Left colon (tissue), 2 donors: ENCODE measurements around the gene ITGB7. TPM values are rescaled to one million over a fixed set of nuclear protein-coding genes. Genes with fewer than 3 reads are reported as not detected.
"Not testable (repeated sequence)": the region's sequence is repeated elsewhere in the genome, so short reads cannot be mapped to it uniquely, and the experiment has no call there.

ENCODE experiments used
- ATAC-seq: fragments of 200-7000 bp; cut with Tn5 transposase; one replicate; pipeline ENCODE4 v1.9.1; 2020; ENCODE audit warnings: mild to moderate bottlenecking, moderate library complexity
- DNase-seq, 2 donors: peaks; one replicate each; pipeline ENCODE4 v3.0.0-alpha.2; 2020
- intact Hi-C, 2 donors: fragments of 100-400 bp; cut with DNase I in 1 of 2; cut with micrococcal nuclease in 1 of 2; formaldehyde crosslinking; loops; one replicate each; pipeline versions ENCODE4 v1.11.2 to v1.14.0; 2022; cut with DNase I, micrococcal nuclease
- total RNA-seq, 2 donors: library from RNA; stranded (reverse); fragmentation: NEBNext Ultra II Directional; extraction: Animal tissue kit (Norgen Biotek cat#: 25700); gene quantifications; one replicate each; pipeline ENCODE4 v1.2.1, GENCODE V29; 2021
- donor health status: DM: no; HTN: no; CAD: no.
- donor health status: DM: yes; HTN: yes; CAD: no.

Gene ITGB7
- total RNA-seq, 2 donors from 2014 or later = 4.6 to 9.1 TPM

DNA sequence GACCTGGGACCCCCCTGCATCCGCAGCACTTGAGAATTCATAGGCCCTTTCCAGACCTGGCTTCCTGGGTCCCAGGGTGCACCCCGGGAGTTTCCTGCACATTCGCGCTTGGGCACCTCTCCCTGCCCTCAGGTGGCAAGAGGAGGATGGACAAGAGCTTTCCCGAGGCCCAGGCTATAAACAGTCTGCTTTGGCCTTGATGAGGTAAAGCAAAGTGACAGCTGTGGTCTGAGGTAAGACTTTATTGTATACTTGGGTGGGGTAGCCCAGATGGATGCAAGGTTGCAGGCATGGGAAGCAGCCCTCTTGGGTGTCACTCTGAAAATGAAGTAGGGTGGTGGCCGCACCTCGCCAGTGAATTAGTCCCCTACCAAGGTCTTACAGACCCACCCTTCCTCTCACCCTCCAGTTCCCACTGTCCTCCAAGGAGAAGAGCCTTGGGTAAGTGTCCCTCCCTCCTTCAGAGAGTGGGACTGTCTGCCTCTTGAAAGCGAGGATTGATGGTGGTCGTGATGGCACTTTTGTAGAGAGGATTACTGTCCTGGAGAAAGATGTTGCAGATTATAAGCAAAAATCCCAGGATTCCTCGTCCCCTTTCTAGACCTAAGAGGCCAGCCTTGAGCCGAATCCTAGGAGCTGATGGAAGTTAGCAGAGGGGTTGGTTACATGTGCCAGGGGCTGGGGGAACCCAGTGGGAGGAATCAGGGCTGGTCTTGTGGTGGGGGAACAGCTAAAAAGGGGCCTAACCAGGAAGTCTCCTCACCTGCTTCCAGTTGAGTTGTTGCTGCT, 15.8 kb downstream of the ITGB7 start:
- ATAC-seq = peak; percentile 12
- peak in 1 of 2 donors; percentile 24 for DNase-seq
- intact Hi-C loops = loop anchor here in 1 of 2 donors (5.0 to 10.0 kb wide), 2 partner anchors 34 to 126 kb away; no protein-coding TSS in a partner anchor

DNA sequence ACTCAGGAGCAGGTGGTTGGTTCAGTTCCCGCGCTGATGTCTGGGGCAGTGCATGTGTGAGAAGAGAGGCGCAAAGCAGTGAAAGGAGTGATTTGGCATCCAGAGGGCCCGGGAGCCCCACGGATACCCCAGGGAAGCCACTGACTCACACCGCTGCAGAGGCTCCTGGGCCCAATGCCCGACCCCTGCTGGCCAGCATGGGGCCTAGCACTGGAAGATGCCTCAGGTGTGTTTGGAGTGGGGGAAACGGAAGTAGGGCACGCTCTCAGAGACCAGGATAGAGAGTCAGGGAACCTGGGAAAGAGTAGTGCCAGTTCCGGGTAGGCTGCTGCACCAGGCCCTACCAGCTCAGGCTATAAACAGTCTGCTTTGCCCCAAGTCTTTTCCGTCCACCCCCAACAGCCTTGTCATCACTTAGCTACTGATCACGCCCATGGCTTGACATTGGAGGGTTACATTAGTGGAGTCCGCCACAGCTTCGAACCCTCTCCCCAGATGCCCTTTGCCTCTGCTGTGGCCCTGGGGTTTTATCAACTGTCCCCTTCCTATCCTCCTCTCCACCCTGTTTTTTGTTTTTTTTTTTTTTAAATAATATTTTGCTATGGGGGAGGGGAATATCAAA, 16.8 kb downstream of the ITGB7 start:
- DNase-seq (peak; percentile 47 to 49), ATAC-seq (peak; percentile 87)
- intact Hi-C loops = loop anchor here in 1 of 2 donors (5.0 to 10.0 kb wide), 2 partner anchors 33 to 125 kb away; no protein-coding TSS in a partner anchor

DNA sequence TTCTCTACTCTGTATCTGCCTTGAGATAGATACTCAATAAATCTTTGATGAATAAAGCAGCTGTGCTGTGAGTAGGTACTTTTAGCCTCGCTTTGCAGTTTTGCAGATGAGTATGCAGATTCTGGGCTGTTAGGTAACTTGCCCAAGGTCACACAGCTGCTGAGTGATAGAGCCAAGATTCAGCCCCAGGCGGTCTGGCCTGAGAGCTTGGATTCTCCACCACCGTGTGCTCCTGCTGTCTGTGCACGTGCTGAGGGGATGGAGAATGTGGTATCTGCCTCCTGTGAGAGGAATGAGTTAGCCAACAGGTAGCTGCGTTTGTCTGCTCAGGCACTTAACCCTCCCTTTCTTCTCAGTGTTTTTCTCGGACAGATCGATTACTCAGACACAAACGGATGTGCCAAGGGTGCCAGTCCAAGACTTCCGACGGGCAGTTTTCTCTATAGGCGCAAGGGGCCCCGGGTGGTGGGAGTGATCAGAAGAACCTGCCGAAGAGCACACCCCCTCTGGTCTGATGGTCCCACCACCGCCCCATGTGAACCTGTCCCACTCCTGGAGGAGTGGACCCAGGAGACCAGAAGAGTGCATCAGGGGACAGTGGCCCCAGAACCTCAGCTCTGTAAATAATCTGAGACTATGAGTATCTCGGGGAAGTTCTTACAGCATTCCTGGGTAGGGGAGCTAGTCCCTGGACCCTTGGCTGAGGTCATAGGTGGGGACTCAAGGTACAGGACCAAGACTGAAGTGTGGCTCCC, 19.7 kb downstream of the ITGB7 start:
- ATAC-seq = no peak
- intact Hi-C loops = no loop called here
- DNase-seq = peak in 1 of 2 donors; percentile 12

DNA sequence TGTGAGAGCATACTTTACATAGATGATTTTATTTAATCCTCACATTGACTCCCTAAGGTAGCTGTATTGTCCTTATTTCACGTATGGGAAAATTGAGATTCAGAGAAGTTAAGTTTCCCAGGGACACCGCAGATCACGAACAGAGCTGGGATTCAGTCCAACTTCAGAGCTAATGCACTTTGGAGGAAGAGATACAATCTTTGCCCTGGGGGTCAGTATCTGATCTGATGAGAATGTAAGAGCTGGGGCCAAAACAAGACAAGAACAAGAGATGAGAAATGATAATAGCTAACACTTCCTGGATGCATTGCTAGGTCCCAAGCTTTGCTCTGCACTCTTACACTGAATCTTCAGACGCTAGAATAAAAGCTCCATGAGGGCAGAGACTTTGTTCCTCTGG, 20.3 kb downstream of the ITGB7 start:
- DNase-seq = no peak
- intact Hi-C loops = no loop called here
- no peak for ATAC-seq

DNA sequence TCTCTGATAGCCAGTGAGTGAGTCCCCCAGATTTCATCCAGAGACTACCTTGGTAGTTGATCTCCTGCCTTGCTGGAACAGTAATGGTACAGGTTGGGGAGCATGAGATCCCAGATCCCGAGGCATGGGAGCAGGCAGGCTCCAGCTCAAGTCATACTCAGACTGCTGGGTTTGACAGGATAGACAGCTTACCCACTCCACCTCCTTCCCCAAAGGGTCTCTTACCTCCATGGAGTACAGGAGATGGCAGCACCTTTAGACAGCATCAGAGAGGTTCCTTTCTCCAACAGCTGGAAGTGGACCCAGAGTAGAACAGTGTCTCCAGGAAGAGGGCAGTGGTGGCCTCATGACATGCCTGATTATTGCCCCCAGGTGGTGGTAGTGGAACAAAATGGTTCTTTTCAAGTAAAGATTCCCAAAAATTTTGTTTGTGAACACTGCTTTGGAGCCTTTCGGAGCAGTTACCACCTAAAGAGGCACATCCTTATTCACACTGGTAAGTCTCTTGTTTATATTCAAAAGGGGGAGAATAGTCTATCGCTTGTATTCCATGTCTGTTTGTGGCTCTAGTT, 21.4 kb downstream of the ITGB7 start:
- DNase-seq = no peak
- intact Hi-C loops = no loop called here
- no peak for ATAC-seq

DNA sequence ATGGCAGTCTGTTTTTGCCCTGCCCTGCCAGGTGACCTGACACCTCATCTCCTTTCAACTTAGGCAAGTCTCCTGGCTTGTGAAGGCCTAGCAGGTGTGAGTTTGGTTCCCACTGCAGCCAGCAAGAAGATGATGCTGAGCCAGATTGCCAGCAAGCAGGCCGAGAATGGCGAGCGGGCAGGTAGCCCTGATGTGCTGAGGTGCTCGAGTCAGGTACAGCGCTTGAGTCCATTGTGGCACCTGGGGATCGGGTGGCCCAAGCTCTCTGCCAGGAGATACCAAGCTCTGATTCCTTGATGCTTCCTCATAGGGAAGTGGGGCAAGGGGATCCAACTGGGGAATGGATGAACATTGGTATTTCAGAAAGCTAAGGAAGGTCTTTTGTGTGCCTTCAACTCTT, 22.2 kb downstream of the ITGB7 start:
- DNase-seq = no peak
- intact Hi-C loops = no loop called here
- no peak for ATAC-seq

DNA sequence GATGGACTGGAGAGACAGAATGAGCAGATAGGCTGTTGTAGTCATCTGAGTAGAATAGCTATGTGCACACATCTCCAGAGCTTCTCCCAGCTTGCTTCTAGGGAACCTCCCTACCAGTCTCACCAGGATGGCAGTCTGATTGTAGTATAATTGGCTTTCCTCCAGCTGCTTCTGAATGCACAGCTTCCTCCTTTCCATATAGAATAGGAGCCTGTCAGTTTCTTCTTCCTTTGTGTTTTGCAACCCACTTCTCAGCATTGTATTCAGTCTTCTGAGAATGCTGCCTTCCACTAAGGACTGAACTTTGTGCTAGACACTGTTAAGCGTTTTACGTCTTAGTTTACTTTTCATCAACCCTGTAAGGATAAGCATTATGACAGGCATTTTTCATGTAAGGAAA, 24.1 kb downstream of the ITGB7 start:
- ATAC-seq (peak; percentile 37), DNase-seq (no peak)
- intact Hi-C loops = no loop called here

DNA sequence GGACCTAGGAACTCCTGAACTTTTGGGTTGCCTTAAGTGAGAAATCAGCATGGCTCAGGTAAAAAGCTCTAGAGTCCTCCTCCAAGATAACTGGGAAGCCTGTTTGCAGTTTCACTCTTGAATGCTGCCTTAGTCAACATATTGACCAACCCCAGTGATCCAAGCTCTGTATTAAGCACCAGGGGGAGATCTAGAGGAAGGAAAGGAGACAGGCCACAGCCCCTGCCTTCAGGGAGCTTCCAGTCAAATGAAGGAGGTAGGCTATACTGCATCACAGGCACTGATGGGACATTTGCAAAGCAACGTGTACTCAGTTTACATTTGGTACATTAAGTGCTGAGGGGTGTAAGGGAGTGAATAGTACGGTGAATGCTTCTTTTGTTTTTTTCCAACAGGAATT, 25.1 kb downstream of the ITGB7 start:
- no peak for DNase-seq
- intact Hi-C loops = no loop called here

DNA sequence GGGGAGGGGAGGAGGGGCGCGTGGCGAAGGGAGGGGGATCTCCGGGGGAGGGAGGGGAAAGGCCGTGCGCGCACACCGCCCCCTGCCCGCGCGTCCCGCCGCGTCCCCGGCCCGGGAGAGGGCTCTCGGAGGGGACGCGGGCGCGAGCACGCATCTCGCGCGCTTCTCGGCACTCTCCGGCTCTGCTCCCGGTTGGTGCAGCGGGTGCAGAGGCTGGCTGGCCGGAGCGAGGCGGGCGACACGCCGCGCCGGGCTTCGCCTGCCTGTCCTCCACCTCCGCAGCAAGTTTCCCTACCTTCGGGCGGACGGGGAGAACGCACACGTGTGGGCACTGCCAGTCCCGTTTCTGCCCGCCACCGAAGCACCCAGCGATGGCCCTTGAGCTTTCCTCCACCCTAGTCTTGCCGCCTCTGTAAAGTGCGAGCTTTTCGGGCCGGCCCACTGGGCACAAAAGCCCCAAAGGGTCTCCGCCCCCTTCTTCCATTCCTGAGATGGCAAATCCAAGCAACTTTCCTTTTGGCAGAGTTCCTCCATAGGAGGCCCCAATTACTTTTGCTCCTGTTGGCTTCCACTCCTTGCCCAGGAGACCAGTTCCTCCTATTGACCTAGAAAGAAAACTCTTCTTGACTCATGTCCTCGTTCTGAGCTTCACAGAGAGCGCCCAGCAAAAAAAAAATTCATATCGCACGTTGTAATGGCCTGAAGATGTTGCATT, 26.0 kb downstream of the ITGB7 start:
- ATAC-seq (peak; percentile 67), DNase-seq (peak in 1 of 2 donors; percentile 78)
- intact Hi-C loops = no loop called here

More for the DNA sequence above, 25.1 kb downstream of the ITGB7 start:
- ATAC-seq = no peak

DNA sequence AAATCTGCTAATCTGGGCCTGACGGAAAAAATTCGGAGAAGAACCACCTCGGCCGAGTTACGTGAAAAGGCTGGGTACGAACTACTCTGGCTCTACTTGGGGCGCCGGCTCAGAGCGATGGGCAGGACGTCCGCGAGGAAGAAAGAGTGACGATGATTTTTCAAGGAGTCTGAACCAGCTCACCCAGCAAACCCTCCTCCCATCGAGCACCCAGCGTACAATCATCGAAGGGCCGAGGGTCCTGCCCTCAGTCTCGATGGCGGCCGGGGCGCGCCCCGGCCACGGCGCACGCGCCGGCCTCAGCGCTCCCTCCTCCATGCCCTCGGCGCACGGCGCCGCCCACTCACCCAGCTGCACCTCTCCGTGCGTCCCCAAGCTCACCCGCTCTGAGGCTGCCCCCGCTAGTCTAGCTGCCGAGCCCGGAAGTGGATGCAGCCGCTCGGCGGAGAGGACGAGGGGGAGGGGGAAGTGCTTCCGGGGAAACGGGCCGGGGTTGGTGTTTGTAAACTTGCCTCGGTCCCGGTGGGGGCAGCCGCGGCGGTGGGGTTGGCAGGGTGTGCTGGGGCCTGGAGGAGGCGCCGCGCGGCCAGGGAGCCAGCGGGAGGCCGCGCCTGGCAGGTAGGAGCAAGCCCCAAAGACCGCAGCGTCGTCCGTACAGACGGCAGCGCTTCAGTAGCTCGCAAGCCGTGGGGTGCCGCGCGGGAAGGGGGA, 26.7 kb downstream of the ITGB7 start, which contains the start of the genes CSAD and ZNF740:
TSS of gene CSAD (minus strand) at position 706 of the 711 bp plus-strand sequence. CDS start 7,455 bp downstream, outside the sequence.
TSS of gene ZNF740 (plus strand) at position 503 of the 711 bp plus-strand sequence. CDS start 1,262 bp downstream, outside the sequence.
- DNase-seq (peak; percentile 98 to 99), ATAC-seq (peak; percentile 94)
- intact Hi-C loops = no loop called here

DNA sequence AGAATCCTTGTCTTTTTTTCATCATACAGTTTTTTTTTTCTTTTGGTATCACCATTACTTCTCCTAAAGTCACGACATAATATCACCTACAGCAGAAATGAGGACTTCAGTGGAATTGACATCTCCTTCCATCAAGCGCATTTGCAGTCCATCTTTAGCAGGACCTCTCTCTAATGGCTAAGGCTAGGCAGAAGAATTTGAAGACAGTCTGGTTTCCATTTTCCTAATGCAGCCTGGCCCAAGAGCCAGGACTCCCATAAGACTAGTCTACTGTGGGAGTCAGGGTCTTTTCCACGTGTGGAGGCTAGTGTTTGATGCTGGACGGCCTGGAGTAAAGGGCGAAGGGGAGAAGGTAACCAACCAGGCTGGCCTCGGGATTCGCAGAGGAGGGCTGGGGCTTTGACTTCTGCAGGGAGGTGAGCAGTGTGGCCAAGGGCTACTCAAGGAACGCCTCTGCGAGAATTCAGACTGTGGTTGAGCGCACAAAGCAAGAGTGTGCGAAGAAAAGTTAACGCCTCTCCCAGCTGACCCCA, 27.3 kb downstream of the ITGB7 start:
- intact Hi-C loops = no loop called here
- ATAC-seq (peak; percentile 32), DNase-seq (peak in 1 of 2 donors; percentile 53)

DNA sequence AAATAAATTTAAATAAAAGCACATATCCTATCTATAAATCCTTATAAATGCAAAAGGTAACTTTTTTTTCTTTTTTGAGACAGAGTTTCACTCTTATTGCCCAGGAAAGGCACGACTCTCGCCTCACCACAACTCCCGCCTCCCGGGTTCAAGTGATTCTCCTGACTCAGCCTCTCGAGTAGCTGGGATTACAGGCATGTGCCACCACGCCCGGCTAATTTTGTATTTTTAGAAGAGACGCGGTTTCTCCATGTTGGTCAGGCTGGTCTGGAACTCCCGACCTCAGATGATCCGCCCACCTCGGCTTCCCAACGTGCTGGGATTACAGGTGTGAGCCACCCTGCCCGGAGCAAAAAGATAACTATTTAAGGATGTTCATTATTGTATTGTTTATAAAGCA, 28.2 kb downstream of the ITGB7 start:
- ATAC-seq, intact Hi-C loops, DNase-seq: not testable (repeated sequence)

DNA sequence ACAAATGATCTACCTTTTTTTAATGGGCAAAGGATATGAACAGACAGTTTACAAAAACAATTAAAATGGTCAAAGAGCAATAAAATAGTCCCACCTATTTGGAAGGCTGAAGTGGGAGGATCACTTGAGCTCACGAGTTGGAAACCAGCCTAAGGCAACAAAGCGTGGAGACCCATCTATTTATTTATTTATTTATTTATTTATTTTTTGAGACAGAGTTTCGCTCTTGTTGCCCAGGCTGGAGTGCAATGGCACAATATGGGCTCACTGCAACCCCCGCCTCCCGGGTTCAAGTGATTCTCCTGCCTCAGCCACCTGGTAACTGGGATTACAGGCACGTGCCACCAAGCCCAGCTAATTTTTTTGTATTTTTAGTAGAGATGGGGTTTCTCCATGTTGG, 29.6 kb downstream of the ITGB7 start:
- DNase-seq, intact Hi-C loops, ATAC-seq: not testable (repeated sequence)

DNA sequence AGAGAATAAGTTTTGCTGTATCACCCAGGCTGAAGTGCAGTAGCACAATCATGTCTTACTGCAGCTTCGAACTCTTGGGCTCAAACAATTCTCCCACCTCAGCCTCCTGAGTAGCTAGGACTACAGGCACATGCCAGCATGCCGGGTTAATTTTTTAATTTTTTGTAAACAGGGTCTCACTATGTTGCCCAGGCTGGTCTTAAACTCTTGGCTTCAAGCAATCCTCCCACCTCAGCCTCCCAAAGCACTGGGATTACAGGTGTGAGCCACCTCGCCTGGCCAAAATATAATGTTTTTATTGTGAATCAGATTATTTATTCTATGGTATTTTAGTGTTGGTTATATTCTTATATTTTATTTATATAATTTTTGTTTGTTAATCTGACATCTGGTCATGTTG, 30.3 kb downstream of the ITGB7 start:
- intact Hi-C loops = no loop called here
- no peak for DNase-seq
- ATAC-seq = no peak

DNA sequence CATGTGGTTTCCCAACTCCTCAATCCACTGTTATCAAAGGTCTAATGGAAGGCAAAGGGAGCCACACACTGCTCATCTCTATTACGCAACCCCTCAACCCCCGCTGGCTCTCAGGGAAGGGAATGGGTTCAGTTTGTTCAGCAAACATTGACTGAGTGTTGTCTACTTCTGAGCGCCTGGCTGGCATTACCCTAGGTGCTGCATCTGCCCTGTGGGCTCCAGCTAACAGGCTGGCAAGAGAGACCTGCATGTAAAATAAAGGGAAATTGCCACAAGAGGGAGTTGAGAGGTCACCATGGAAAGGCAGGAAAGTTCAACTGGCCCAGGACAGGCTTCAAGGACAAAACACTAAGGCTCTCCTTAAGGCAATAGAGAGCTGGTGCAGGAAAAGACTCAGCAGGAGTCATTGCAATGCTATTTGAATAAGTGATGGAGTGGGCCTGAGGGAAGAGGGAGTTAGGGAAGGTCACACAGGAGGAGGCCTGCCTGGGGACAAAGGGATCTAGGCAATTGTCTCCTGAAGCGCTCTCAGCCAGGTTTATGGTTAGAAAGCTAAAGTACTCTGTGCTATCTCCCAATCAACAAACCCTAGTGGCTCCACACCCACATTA, 32.1 kb downstream of the ITGB7 start:
- DNase-seq (no peak), ATAC-seq (peak; percentile 83)
- intact Hi-C loops = no loop called here

DNA sequence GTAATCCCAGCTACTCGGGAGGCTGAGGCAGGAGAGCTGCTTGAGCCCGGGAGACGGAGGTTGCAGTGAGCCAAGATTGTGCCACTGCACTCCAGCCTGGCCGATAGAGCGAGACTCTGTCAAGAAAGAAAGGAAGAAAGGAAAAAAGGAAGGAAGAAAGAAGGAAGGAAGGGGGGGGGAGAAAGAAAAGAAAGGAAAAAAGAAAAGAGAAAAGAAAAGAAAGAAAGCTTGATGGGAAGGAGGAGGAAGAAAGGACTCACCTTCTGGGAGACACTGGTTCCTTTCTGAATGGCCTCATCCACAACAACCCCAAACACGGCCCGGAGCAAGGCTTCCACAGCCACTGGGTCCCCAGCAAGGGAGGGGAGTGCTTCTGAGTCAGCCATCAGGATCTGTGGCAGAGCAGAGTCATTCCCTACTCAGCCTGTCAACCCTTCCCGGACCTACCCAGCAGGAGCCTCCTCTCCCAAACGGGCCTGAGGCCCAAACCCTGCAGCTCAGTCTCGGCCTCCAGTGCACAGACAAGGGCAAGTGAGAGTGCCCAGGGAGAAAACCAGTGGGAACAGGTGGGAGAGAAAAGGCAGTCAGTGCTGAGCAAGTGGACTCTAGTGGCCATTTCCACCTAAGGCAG, 33.9 kb downstream of the ITGB7 start:
- intact Hi-C loops = no loop called here
- no peak for ATAC-seq
- no peak for DNase-seq

DNA sequence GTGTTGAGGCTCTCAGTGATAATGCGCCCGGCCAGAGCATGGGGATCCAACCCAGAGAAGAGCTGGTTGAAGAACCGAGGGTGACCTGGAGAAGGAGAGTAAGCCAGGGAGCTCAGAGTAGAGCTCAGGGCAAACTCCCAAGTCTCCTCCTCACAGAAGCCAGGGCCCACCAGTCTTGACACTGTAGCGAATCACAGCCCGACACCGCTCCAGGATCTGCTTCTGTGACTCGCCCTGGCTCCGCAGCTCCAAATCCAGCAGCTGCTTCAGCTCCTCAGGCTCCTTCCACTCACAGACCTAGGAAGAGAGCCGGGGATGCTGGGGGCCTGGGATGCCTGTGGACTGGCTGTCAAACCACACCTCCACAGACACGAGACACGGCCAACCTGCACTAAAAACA, 34.7 kb downstream of the ITGB7 start:
- no peak for DNase-seq
- ATAC-seq = no peak
- intact Hi-C loops = no loop called here
